ENCODE measurements around the gene BIN1.

Gene BIN1

DNA sequence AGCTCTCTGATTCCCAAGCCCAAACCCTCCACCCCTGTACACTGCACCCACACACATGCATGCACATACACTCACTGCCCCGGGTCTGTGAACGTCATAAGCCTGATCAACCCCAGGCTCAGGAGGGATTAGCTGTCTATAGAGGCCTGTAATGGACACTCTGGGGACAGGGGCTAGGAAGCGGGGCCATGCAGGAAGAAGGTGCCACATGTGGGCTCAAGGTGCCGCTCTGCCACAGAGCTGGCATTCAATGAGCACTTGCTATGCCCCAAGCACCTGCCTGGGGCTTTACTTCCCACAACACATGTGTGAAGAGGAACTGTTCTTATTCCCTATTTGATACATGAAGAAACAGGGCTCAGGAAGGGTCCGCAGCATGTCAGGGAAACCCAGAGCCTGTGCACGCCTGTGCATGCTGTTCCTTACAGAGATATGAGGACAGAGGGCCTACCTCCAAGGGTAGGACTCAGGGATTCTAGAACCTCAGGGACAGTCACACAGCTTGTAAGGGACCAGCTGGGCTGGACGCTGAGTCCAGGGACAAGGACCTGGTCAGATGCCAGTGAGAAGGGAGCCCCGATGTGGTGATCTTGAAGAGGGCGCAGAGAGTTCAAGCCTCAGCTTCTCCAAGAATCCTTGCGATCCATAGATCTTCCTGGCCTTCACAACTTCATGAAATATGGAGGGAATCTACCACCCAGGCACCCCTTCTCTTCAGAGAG is 5.0 kb downstream of the BIN1 start:
- Histone ChIP-seq H3K9me3 (ENCODE audit: insufficient read depth, low read length) (no peaks in the 10 kb centered on the region), H3K4me3 (ENCODE audit: low read length) (no peak overlapping the region), H3K4me2 (ENCODE audit: low read length) (no peak overlapping the region), H3K79me2 (ENCODE audit: low read length) (no peaks in the 10 kb centered on the region), H2AFZ (ENCODE audit: low read depth, low read length) (no peak overlapping the region), H4K20me1 (ENCODE audit: insufficient read depth, low read length) (no peaks in the 10 kb centered on the region), H3K9ac (ENCODE audit: low read length) (no peak overlapping the region), H3K27me3 (ENCODE audit: low read depth, low read length) (peaks cover 3% of the 10 kb centered on the region; the same call in 1 of the 2 replicates), H3K27ac (ENCODE audit: low read length) (no peak overlapping the region), H3K4me1 (ENCODE audit: low read length) (no peaks in the 10 kb centered on the region), H3K36me3 (replicated peaks; ENCODE audit: low read depth, low read length) (no peaks in the 10 kb centered on the region)
- TF ChIP-seq, protein P1, sequence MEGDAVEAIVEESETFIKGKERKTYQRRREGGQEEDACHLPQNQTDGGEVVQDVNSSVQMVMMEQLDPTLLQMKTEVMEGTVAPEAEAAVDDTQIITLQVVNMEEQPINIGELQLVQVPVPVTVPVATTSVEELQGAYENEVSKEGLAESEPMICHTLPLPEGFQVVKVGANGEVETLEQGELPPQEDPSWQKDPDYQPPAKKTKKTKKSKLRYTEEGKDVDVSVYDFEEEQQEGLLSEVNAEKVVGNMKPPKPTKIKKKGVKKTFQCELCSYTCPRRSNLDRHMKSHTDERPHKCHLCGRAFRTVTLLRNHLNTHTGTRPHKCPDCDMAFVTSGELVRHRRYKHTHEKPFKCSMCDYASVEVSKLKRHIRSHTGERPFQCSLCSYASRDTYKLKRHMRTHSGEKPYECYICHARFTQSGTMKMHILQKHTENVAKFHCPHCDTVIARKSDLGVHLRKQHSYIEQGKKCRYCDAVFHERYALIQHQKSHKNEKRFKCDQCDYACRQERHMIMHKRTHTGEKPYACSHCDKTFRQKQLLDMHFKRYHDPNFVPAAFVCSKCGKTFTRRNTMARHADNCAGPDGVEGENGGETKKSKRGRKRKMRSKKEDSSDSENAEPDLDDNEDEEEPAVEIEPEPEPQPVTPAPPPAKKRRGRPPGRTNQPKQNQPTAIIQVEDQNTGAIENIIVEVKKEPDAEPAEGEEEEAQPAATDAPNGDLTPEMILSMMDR (IDR thresholded peaks at IDR 0.05; ENCODE audit: low read depth, low read length) = no peak
- TF ChIP-seq EZH2phosphoT487 (IDR thresholded peaks at IDR 0.05; ENCODE audit: low read depth) = no peak

- no peak overlapping the region for H2AFZ ChIP-seq (ENCODE audit: low read depth, low read length)
- no peaks in the 10 kb centered on the region for H3K36me3 ChIP-seq (replicated peaks; ENCODE audit: low read depth, low read length)
- H3K4me2 ChIP-seq (ENCODE audit: low read length) = no peak overlapping the region
- H3K27ac ChIP-seq (ENCODE audit: low read length) = no peak overlapping the region
- H3K4me1 ChIP-seq (ENCODE audit: low read length) = no peaks in the 10 kb centered on the region
- no peak overlapping the region for H3K4me3 ChIP-seq (ENCODE audit: low read length)
- H3K9ac ChIP-seq (ENCODE audit: low read length) = no peak overlapping the region
- no peaks in the 10 kb centered on the region for H3K79me2 ChIP-seq (ENCODE audit: low read length)
- no peaks in the 10 kb centered on the region for H3K9me3 ChIP-seq (ENCODE audit: insufficient read depth, low read length)
- no peaks in the 10 kb centered on the region for H4K20me1 ChIP-seq (ENCODE audit: insufficient read depth, low read length)
- H3K27me3 ChIP-seq (ENCODE audit: low read depth, low read length) = peaks cover under 1% of the 10 kb centered on the region; the same call in 1 of the 2 replicates
- no peak for TF ChIP-seq EZH2phosphoT487 (IDR thresholded peaks at IDR 0.05; ENCODE audit: low read depth)
- TF ChIP-seq, protein P1 (IDR thresholded peaks at IDR 0.05; ENCODE audit: low read depth, low read length) = no peak
Measured at GRCh38 chr2:127101048-127101611, 5.8 kb downstream of the BIN1 start.

GRCh38 chr2:127100251-127101047 is 6.5 kb downstream of the BIN1 start:
- Histone ChIP-seq H3K9ac (ENCODE audit: low read length) (no peak overlapping the region), H3K27ac (ENCODE audit: low read length) (no peak overlapping the region), H3K4me1 (ENCODE audit: low read length) (no peaks in the 10 kb centered on the region), H3K27me3 (ENCODE audit: low read depth, low read length) (peaks cover 1% of the 10 kb centered on the region), H3K79me2 (ENCODE audit: low read length) (no peaks in the 10 kb centered on the region), H3K36me3 (replicated peaks; ENCODE audit: low read depth, low read length) (no peaks in the 10 kb centered on the region), H3K4me2 (ENCODE audit: low read length) (no peak overlapping the region), H2AFZ (ENCODE audit: low read depth, low read length) (no peak overlapping the region), H3K4me3 (ENCODE audit: low read length) (no peak overlapping the region), H3K9me3 (ENCODE audit: insufficient read depth, low read length) (no peaks in the 10 kb centered on the region), H4K20me1 (ENCODE audit: insufficient read depth, low read length) (no peaks in the 10 kb centered on the region)
- TF ChIP-seq, protein P1 (IDR thresholded peaks at IDR 0.05; ENCODE audit: low read depth, low read length) = no peak
- no peak for TF ChIP-seq EZH2phosphoT487 (IDR thresholded peaks at IDR 0.05; ENCODE audit: low read depth)

DNA sequence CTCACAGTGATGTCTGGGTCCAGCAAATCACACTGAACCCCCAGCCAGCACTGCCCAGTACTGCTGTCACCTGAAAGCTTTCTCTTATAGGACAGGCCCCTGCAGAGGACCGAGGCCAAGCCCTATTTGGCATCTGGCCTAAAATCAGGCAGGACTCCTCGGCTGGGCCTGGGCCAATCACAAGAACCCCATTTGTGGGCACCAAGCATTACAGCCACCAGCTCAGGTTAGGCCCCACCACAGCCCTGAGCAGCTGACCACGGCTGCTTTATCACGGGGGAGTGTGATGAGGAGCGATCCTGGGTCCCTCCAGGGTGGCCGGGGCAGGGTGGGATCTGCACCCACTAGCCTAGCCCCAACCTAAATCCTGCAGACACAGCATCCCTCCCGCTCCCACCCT is 8.2 kb downstream of the BIN1 start:
- Histone ChIP-seq H2AFZ (ENCODE audit: low read depth, low read length) (no peak overlapping the region), H3K27ac (ENCODE audit: low read length) (no peak overlapping the region), H3K9ac (ENCODE audit: low read length) (no peak overlapping the region), H3K4me2 (ENCODE audit: low read length) (no peak overlapping the region), H4K20me1 (ENCODE audit: insufficient read depth, low read length) (no peaks in the 10 kb centered on the region), H3K79me2 (ENCODE audit: low read length) (no peaks in the 10 kb centered on the region), H3K4me1 (ENCODE audit: low read length) (no peaks in the 10 kb centered on the region), H3K4me3 (ENCODE audit: low read length) (no peak overlapping the region), H3K27me3 (ENCODE audit: low read depth, low read length) (peaks cover 6% of the 10 kb centered on the region), H3K36me3 (replicated peaks; ENCODE audit: low read depth, low read length) (no peaks in the 10 kb centered on the region), H3K9me3 (ENCODE audit: insufficient read depth, low read length) (no peaks in the 10 kb centered on the region)
- TF ChIP-seq EZH2phosphoT487 (IDR thresholded peaks at IDR 0.05; ENCODE audit: low read depth) = no peak
- TF ChIP-seq, protein P1 (IDR thresholded peaks at IDR 0.05; ENCODE audit: low read depth, low read length) = no peak
